H9 (cell line): Measurements from ENCODE around the gene RALGAPA1. TPM values are rescaled to one million over a fixed set of nuclear protein-coding genes. Genes with fewer than 3 reads are reported as not detected.

Source experiments
- DNase-seq: peaks from one replicate; pipeline ENCODE4 v3.0.0-alpha.2; 2017
- H2AFZ ChIP-seq: one replicate; pipeline ENCODE4 v1.6.1; 2013; ENCODE audit warnings: mild to moderate bottlenecking, low read length, control low read depth, moderate library complexity
- H2AK5ac ChIP-seq: 2 replicates; pipeline ENCODE4 v1.6.1; 2013; ENCODE audit warnings: low read length, control low read depth, mixed read lengths; ENCODE audit not compliant: insufficient read length
- H2BK120ac ChIP-seq: one replicate; pipeline ENCODE4 v1.6.1; 2013; ENCODE audit warnings: low read depth, mild to moderate bottlenecking, low read length, control low read depth, inconsistent platforms; ENCODE audit not compliant: poor library complexity, severe bottlenecking
- H2BK12ac ChIP-seq: 2 replicates; pipeline ENCODE4 v1.6.1; 2013; ENCODE audit warnings: low read length, control low read depth, mixed read lengths, low read depth; ENCODE audit not compliant: insufficient read length
- H2BK15ac ChIP-seq: 2 replicates; pipeline ENCODE4 v1.6.1; 2013; ENCODE audit warnings: low read depth, low read length, control low read depth
- H2BK20ac ChIP-seq: one replicate; pipeline ENCODE4 v1.6.1; 2013; ENCODE audit warnings: low read depth, mild to moderate bottlenecking, low read length, control low read depth, inconsistent platforms; ENCODE audit not compliant: poor library complexity, severe bottlenecking
- H2BK5ac ChIP-seq: 2 replicates; pipeline ENCODE4 v1.6.1; 2013; ENCODE audit warnings: low read length, control low read depth, mixed read lengths; ENCODE audit not compliant: insufficient read length
- H3K14ac ChIP-seq: 2 replicates; pipeline ENCODE4 v1.6.1; 2013; ENCODE audit warnings: low read length, control low read depth; ENCODE audit not compliant: insufficient read depth
- H3K18ac ChIP-seq: 2 replicates; pipeline ENCODE4 v1.6.1; 2013; ENCODE audit warnings: low read depth, mild to moderate bottlenecking, mixed read lengths, low read length, control low read depth; ENCODE audit not compliant: insufficient read length
- H3K23ac ChIP-seq: 2 replicates; pipeline ENCODE4 v1.6.1; 2013; ENCODE audit warnings: low read length, control low read depth, mixed read lengths, low read depth; ENCODE audit not compliant: insufficient read length
- H3K23me2 ChIP-seq: 2 replicates; pipeline ENCODE4 v1.6.1; 2013; ENCODE audit warnings: low read depth, mild to moderate bottlenecking, mixed read lengths, low read length, control low read depth; ENCODE audit not compliant: insufficient read length, poor library complexity, severe bottlenecking
- H3K27ac ChIP-seq: 2 replicates; pipeline ENCODE4 v1.5.1; 2013; ENCODE audit warnings: low read length, control low read depth, mixed read lengths, low read depth; ENCODE audit not compliant: insufficient read length
- H3K27me3 ChIP-seq: 2 replicates; pipeline ENCODE4 v1.6.1; 2013; ENCODE audit warnings: low read length, control low read depth, inconsistent platforms; ENCODE audit not compliant: insufficient read depth
- H3K4ac ChIP-seq: 2 replicates; pipeline ENCODE4 v1.6.1; 2013; ENCODE audit warnings: low read depth, mild to moderate bottlenecking, control low read depth, inconsistent platforms, low read length, moderate library complexity
- H3K4me1 ChIP-seq: 2 replicates; pipeline ENCODE4 v1.6.1; 2013; ENCODE audit warnings: low read length, control low read depth, inconsistent platforms; ENCODE audit not compliant: insufficient read depth
- H3K4me2 ChIP-seq: 2 replicates; pipeline ENCODE4 v1.6.1; 2013; ENCODE audit warnings: low read length, control low read depth, mixed read lengths; ENCODE audit not compliant: insufficient read length, insufficient read depth
- H3K56ac ChIP-seq: 2 replicates; pipeline ENCODE4 v1.6.1; 2013; ENCODE audit warnings: low read depth, mild to moderate bottlenecking, mixed read lengths, low read length, control low read depth; ENCODE audit not compliant: insufficient read length
- H3K79me1 ChIP-seq: 2 replicates; pipeline ENCODE4 v1.6.1; 2013; ENCODE audit warnings: low read depth, mild to moderate bottlenecking, moderate library complexity, low read length, control low read depth, inconsistent platforms; ENCODE audit not compliant: insufficient read depth, poor library complexity, severe bottlenecking
- H3K79me2 ChIP-seq: 2 replicates; pipeline ENCODE4 v1.6.1; 2013; ENCODE audit warnings: low read length, control low read depth, inconsistent platforms; ENCODE audit not compliant: insufficient read depth
- H3K9ac ChIP-seq: 2 replicates; pipeline ENCODE4 v1.6.1; 2013; ENCODE audit warnings: low read length, control low read depth, mixed read lengths; ENCODE audit not compliant: insufficient read length; ENCODE audit errors: extremely low read depth
- H3K9me3 ChIP-seq: one replicate; pipeline ENCODE4 v1.6.1; 2013; ENCODE audit warnings: low read depth, low read length, inconsistent platforms; ENCODE audit not compliant: control insufficient read depth
- H3T11ph ChIP-seq: one replicate; pipeline ENCODE4 v1.6.1; 2013; ENCODE audit warnings: mild to moderate bottlenecking, low read length, control low read depth, inconsistent platforms
- H4K20me1 ChIP-seq: one replicate; pipeline ENCODE4 v1.6.1; 2013; ENCODE audit not compliant: control insufficient read depth, insufficient read length, insufficient read depth
- H4K5ac ChIP-seq: 2 replicates; pipeline ENCODE4 v1.6.1; 2013; ENCODE audit warnings: low read depth, mild to moderate bottlenecking, mixed read lengths, low read length, control low read depth; ENCODE audit not compliant: insufficient read length
- H4K8ac ChIP-seq: replicated peaks from 2 replicates; pipeline ENCODE4 v1.6.1; 2013; ENCODE audit warnings: low read length, control low read depth, mixed read lengths, low read depth; ENCODE audit not compliant: insufficient read length
- H4K91ac ChIP-seq: 2 replicates; pipeline ENCODE4 v1.6.1; 2013; ENCODE audit warnings: low read depth, mild to moderate bottlenecking, moderate library complexity, mixed read lengths, low read length, control low read depth; ENCODE audit not compliant: insufficient read length
- H3K27ac Mint-ChIP-seq, 3 experiments: 2 replicates in 2 of 3; 3 replicates in 1 of 3; pipeline ENCODE4 v1.8.0; 2020 to 2021; ENCODE audit warnings: mixed read lengths in 3 of 3, mild to moderate bottlenecking in 1 of 3, moderate library complexity in 1 of 3
- H3K27me3 Mint-ChIP-seq: 2 replicates; pipeline ENCODE4 v1.8.0; 2021; ENCODE audit warnings: low read depth, mild to moderate bottlenecking, moderate library complexity, mixed read lengths
- H3K36me3 Mint-ChIP-seq, 3 experiments: 2 replicates in 2 of 3; 3 replicates in 1 of 3; pipeline ENCODE4 v1.8.0; 2020 to 2021; ENCODE audit warnings: low read depth in 3 of 3, mixed read lengths in 3 of 3; ENCODE audit not compliant: insufficient read depth in 1 of 3
- H3K4me1 Mint-ChIP-seq, 2 experiments: 2 replicates each; pipeline ENCODE4 v1.8.0; 2020; ENCODE audit warnings: mixed read lengths in 2 of 2
- H3K4me3 Mint-ChIP-seq, 2 experiments: 2 replicates in 1 of 2; 3 replicates in 1 of 2; pipeline ENCODE4 v1.8.0; 2020 to 2021; ENCODE audit warnings: mild to moderate bottlenecking in 2 of 2, mixed read lengths in 2 of 2, moderate library complexity in 1 of 2
- H3K9me3 Mint-ChIP-seq, 2 experiments: 2 replicates in 1 of 2; 3 replicates in 1 of 2; pipeline ENCODE4 v1.8.0; 2020; ENCODE audit warnings: mild to moderate bottlenecking in 2 of 2, mixed read lengths in 2 of 2, moderate library complexity in 1 of 2
- CTCF ChIP-seq: fragments of 200-600 bp; sonication (generic); conservative IDR thresholded peaks from 3 replicates; pipeline ENCODE4 v1.8.0; 2021; ENCODE audit warnings: antibody characterized with exemption, mild to moderate bottlenecking
- WGBS: extraction: QIAGEN DNeasy Blood & Tissue Kit; methylation state at CpG from one replicate; pipeline ENCODE4 v1.1.7; 2013; ENCODE audit warnings: missing lambda C conversion rate, low lambda C conversion rate, mixed read lengths; ENCODE audit not compliant: insufficient read length; ENCODE audit errors: extremely low coverage; 5-methylcytosine and 5-hydroxymethylcytosine counted together
- total RNA-seq: library from RNA; stranded (reverse); gene quantifications from 2 replicates; pipeline ENCODE4 v1.2.1, GENCODE V29; 2021

The RALGAPA1 gene
- total RNA-seq, 1 experiment from 2014 or later, result 29.8 TPM

- H3K9ac ChIP-seq, result no peak overlapping the region
- H3K56ac ChIP-seq, result no peak overlapping the region
- no peaks in the 10 kb centered on the region for H3K79me1 ChIP-seq
- no peak overlapping the region for H2BK5ac ChIP-seq
- H3K9me3 Mint-ChIP-seq, result no peaks in the 10 kb centered on the region
- TF ChIP-seq CTCF, result peak; percentile 41
- no peak overlapping the region for H2BK120ac ChIP-seq
- no peaks in the 10 kb centered on the region for H3K36me3 Mint-ChIP-seq
- H3K79me2 ChIP-seq, result no peaks in the 10 kb centered on the region
- no peak overlapping the region for H3K23ac ChIP-seq
- no peaks in the 10 kb centered on the region for H3K4me1 ChIP-seq
- H3K9me3 ChIP-seq, result no peaks in the 10 kb centered on the region
- DNase-seq, result no peak
- peaks cover 9% of the 10 kb centered on the region for H3K23me2 ChIP-seq
- no peak overlapping the region for H3K14ac ChIP-seq
- no peak overlapping the region for H3K4ac ChIP-seq
- no peak overlapping the region for H4K8ac ChIP-seq
- no peak overlapping the region for H4K5ac ChIP-seq
- no peak overlapping the region for H3T11ph ChIP-seq
- H2AK5ac ChIP-seq, result no peak overlapping the region
- no peak overlapping the region for H3K27ac ChIP-seq
- peak overlapping the region; percentile 68 to 86 for H3K4me3 Mint-ChIP-seq
- WGBS, result no CpG with 5 or more reads among the region's 77 CpGs
- H2AFZ ChIP-seq, result no peak overlapping the region
- no peak overlapping the region for H2BK15ac ChIP-seq
- peaks cover 9 to 10% of the 10 kb centered on the region in 2 experiments; a peak in 2 of 4 replicates for H3K4me1 Mint-ChIP-seq
- H4K20me1 ChIP-seq, result no peaks in the 10 kb centered on the region
- no peak overlapping the region for H2BK12ac ChIP-seq
- H4K91ac ChIP-seq, result no peak overlapping the region
- H3K18ac ChIP-seq, result no peak overlapping the region
- peaks cover 83% of the 10 kb centered on the region for H3K27me3 Mint-ChIP-seq
- no peak overlapping the region for H2BK20ac ChIP-seq
- peaks cover 23% of the 10 kb centered on the region for H3K27me3 ChIP-seq
- H3K27ac Mint-ChIP-seq, result no peak overlapping the region
- peak overlapping the region; percentile 63 for H3K4me2 ChIP-seq
Measured at GRCh38 chr14:35534208-35534872, 274.8 kb downstream of the RALGAPA1 start.
